ENCODE data around the gene ADGRB2.

- TF ChIP-seq EZH2phosphoT487 (IDR thresholded peaks at IDR 0.05) (no peak), CTCF (IDR thresholded peaks at IDR 0.05) (no peak)
Observed at GRCh38 chr1:31703431-31704270, 60.5 kb downstream of the ADGRB2 start, which contains the start of gene COL16A1.
